Right atrium auricular region (tissue), 2 donors: ENCODE measurements around the gene UBAP2. TPM values are rescaled to one million over a fixed set of nuclear protein-coding genes. Genes with fewer than 3 reads are reported as not detected.

ENCODE experiments used
- DNase-seq: peaks from one replicate; pipeline ENCODE4 v3.0.0-alpha.2; 2019; ENCODE audit warnings: low spot score
- H3K27ac ChIP-seq, 2 donors: fragments of 200-600 bp; sonication (generic); 1 replicate in 1 of 2; 2 replicates in 1 of 2; pipeline ENCODE4 v1.5.1; 2016 to 2019
- H3K27me3 ChIP-seq, 2 donors: fragments of 200-600 bp; sonication (generic); one replicate each; pipeline versions ENCODE4 v1.5.1 to v1.6.0; 2017 to 2019
- H3K36me3 ChIP-seq: fragments of 200-600 bp; sonication (generic); one replicate; pipeline ENCODE4 v1.5.1; 2016
- H3K4me1 ChIP-seq, 2 donors: fragments of 200-600 bp; sonication (generic); one replicate each; pipeline versions ENCODE4 v1.5.1 to v1.6.0; 2017 to 2019
- H3K4me3 ChIP-seq, 2 donors: fragments of 200-600 bp; sonication (generic); 1 replicate in 1 of 2; 2 replicates in 1 of 2; pipeline ENCODE4 v1.5.1; 2017 to 2019; ENCODE audit warnings: mild to moderate bottlenecking in 1 of 2, moderate library complexity in 1 of 2
- H3K9me3 ChIP-seq, 2 donors: fragments of 200-600 bp; sonication (generic); one replicate each; pipeline ENCODE4 v1.5.1; 2019
- total RNA-seq, 2 donors: library from RNA; depleted of rRNA; stranded (reverse); fragments of >200 nt; gene quantifications; one replicate each; pipeline ENCODE4 v1.1.0, GENCODE V29; 2016
- TF ChIP-seq, protein P1 (sequence below), 2 donors: fragments of 200-600 bp; sonication (generic); IDR thresholded peaks; one replicate each; pipeline ENCODE4 v1.5.1; 2019; ENCODE audit warnings: antibody characterized with exemption in 2 of 2

The UBAP2 gene
- total RNA-seq, 2 donors from 2014 or later, result 17.3 to 21.8 TPM

DNA sequence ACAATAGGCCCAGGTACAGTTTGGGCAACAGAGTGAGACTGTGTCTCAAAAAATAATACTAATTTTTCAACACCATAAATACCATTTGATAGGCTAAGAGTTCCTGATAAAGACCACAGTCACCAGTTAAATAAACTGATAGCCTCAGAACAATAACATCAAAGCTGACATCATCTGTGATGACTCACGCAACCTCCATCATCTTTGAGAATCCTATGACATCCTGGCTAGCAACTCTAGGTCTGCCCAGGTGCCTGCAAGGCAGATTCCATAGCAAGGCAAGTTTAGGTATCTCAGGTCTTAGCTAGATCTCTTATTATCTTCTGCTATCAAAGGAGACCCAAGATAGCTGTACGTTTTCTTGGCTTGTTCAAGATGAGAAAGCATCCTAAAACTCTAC lies 30.5 kb upstream of the UBAP2 start:
- Histone ChIP-seq H3K4me1 (peaks cover 0 to 10% of the 10 kb centered on the region in 2 donors), H3K36me3 (no peaks in the 10 kb centered on the region), H3K9me3 (no peaks in the 10 kb centered on the region), H3K4me3 (no peak overlapping the region), H3K27me3 (no peaks in the 10 kb centered on the region), H3K27ac (no peak overlapping the region)
- no peak for DNase-seq
- TF ChIP-seq, protein P1, sequence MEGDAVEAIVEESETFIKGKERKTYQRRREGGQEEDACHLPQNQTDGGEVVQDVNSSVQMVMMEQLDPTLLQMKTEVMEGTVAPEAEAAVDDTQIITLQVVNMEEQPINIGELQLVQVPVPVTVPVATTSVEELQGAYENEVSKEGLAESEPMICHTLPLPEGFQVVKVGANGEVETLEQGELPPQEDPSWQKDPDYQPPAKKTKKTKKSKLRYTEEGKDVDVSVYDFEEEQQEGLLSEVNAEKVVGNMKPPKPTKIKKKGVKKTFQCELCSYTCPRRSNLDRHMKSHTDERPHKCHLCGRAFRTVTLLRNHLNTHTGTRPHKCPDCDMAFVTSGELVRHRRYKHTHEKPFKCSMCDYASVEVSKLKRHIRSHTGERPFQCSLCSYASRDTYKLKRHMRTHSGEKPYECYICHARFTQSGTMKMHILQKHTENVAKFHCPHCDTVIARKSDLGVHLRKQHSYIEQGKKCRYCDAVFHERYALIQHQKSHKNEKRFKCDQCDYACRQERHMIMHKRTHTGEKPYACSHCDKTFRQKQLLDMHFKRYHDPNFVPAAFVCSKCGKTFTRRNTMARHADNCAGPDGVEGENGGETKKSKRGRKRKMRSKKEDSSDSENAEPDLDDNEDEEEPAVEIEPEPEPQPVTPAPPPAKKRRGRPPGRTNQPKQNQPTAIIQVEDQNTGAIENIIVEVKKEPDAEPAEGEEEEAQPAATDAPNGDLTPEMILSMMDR (IDR thresholded peaks at IDR 0.05), result no peak

DNA sequence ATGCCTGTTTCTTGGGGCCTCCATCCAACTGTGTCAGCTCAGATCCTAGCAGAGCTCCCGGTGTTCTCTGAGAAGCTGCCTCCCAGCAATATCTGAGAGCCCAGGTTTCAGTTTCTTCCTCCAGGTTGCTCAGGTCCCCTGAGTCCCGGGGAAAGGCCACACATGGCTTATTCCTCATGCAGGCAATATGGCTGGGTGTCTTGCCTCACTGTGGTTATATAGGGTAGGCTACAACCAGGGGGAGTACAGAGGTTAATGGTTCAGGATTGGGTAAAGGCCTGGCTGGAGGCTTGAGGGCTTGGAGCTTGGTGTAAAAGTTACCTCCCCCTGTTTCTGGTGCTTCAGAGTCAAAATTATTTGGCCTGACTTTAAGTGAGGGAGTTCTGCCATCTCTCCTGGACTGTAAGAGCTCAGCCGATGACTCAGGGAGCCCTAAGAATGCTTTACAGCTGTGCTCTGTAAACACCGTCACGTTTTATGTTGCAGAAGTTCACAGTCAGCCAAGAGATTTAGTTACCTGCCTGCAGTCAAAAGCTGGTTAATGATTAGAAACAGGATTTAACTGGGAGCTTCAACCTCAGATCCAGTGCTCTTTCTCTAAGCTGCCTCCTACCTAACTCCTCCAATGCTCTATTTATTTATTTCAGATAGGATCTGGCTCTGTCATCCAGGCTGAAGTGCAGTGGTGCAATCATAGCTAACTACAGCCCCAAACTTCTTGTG lies 24.3 kb upstream of the UBAP2 start:
- Histone ChIP-seq H3K36me3 (no peaks in the 10 kb centered on the region), H3K27ac (no peak overlapping the region), H3K27me3 (no peaks in the 10 kb centered on the region), H3K4me3 (no peak overlapping the region), H3K4me1 (peaks cover 0 to 6% of the 10 kb centered on the region in 2 donors), H3K9me3 (no peaks in the 10 kb centered on the region)
- TF ChIP-seq, protein P1 (IDR thresholded peaks at IDR 0.05), result no peak
- no peak for DNase-seq

DNA sequence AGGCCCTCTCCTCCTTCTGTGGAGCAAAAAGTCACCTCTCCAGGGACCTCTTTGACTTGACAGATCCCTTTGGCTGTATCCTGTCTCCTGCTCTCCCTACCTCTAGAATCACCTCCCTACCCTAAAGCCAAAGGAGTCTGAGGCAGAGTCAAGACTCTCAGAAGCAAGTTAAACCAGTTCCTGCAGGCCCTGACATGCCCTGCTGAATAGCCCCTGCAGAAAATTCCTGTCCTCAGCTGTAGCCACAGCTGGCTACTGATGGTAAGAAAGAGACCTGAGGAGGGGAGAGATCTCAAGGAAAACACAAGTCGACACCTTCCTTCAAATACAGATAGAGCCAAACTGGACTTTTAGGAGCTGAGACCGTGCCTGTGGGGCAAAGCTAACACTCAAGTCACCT lies 23.7 kb upstream of the UBAP2 start:
- no peak overlapping the region for H3K27ac ChIP-seq
- no peaks in the 10 kb centered on the region for H3K27me3 ChIP-seq
- no peaks in the 10 kb centered on the region for H3K9me3 ChIP-seq
- peaks cover 0 to 6% of the 10 kb centered on the region in 2 donors for H3K4me1 ChIP-seq
- H3K36me3 ChIP-seq, result no peaks in the 10 kb centered on the region
- no peak for DNase-seq
- no peak overlapping the region for H3K4me3 ChIP-seq
- TF ChIP-seq, protein P1 (IDR thresholded peaks at IDR 0.05), result no peak

DNA sequence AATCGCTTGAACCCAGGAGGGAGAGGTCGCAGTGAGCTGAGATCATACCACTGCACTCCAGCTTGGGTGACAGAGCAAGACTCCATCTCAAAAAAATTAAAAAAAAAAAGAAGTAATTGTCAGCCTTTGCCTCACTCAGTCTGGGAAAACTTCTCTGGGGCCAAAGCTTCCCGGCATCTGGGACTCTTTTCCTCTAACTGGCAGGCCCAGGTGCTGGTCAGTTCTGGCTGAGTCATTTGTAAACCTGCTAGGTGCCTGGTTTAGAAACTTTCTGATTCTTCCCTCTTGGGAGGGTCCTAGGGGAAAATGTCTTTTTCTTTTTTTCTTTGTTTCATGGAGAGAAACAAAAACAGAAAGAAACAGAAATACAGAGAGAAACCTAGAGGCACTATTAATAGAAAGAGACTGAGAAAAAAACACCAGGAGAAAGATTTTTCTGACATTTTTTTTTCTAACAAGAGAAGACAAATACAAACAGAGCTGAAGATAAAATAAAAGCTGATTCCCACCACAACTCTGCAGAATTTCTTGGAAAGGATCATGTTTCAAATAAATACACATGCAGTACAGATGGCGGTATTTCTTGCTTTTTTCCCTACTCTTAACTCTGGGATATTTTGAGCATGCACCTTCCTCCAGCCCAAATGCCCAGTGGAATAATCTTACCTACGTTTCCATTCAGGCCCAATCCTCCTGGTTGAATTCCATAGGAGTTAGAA lies 22.1 kb upstream of the UBAP2 start:
- TF ChIP-seq, protein P1 (IDR thresholded peaks at IDR 0.05), result no peak
- no peak for DNase-seq

DNA sequence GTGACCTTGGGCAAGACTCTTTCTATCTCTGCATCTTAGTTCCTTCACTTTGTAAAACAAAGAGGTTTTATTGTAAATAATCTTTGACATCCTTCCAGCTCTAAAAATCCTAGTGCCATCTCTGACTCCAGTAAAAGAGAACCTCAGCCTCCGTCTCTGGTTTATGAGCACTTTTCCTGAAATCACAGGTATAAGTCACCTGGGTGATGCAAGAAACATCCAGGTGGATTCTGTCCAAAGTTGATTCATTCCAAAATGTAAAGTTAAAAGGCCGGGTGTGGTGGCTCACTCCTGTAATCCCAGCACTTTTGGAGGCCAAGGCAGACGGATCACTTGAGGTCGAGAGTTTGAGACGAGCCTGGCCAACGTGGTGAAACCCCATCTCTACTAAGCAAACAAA lies 21.1 kb upstream of the UBAP2 start:
- Histone ChIP-seq H3K27ac (no peak overlapping the region), H3K4me1 (peaks cover 0 to 6% of the 10 kb centered on the region in 2 donors), H3K9me3 (no peaks in the 10 kb centered on the region), H3K27me3 (no peaks in the 10 kb centered on the region), H3K4me3 (no peak overlapping the region), H3K36me3 (no peaks in the 10 kb centered on the region)
- TF ChIP-seq, protein P1 (IDR thresholded peaks at IDR 0.05), result no peak
- no peak for DNase-seq

More for the DNA sequence above, 22.1 kb upstream of the UBAP2 start:
- H3K4me3 ChIP-seq, result no peak overlapping the region
- H3K9me3 ChIP-seq, result no peaks in the 10 kb centered on the region
- peaks cover 0 to 6% of the 10 kb centered on the region in 2 donors for H3K4me1 ChIP-seq
- no peaks in the 10 kb centered on the region for H3K27me3 ChIP-seq
- no peak overlapping the region for H3K27ac ChIP-seq
- H3K36me3 ChIP-seq, result no peaks in the 10 kb centered on the region
